Measurements from ENCODE around the gene RAD51B. TPM values are rescaled to one million over a fixed set of nuclear protein-coding genes. Genes with fewer than 3 reads are reported as not detected.
A peak's percentile ranks its signal among the peaks of the same experiment; 100 is the strongest.

Gene RAD51B
- total RNA-seq, 4 donors from 2014 or later, result 14.0 to 16.4 (median 14.8) TPM

GRCh38 chr14:68103853-68104252, 284.3 kb downstream of the RAD51B start:
- no peaks in the 10 kb centered on the region for H3K9me3 ChIP-seq
- 45 to 57% methylated on average over 3 of the region's 3 CpGs for whole genome bisulfite sequencing, 2 donors
- intact Hi-C loops (cut with DNase I), result no loop called here

GRCh38 chr14:68104518-68104917, 284.9 kb downstream of the RAD51B start:
- WGBS, 2 donors, result 31 to 43% methylated on average over 1 of the region's 1 CpG
- peaks cover 22 to 31% of the 10 kb centered on the region in 2 donors for H3K4me1 ChIP-seq
- H3K36me3 ChIP-seq, result no peaks in the 10 kb centered on the region
- H3K9me3 ChIP-seq, result no peaks in the 10 kb centered on the region
- H3K27ac ChIP-seq, result peak overlapping the region; percentile 48 to 67 (median 56)
- H3K27me3 ChIP-seq, result no peaks in the 10 kb centered on the region
- intact Hi-C loops (cut with DNase I), result no loop called here
- no peak for TF ChIP-seq POLR2A (IDR thresholded peaks at IDR 0.05)
- TF ChIP-seq CTCF (IDR thresholded peaks at IDR 0.05), result no peak
- DNase-seq, result no peak
- no peak overlapping the region for H3K4me3 ChIP-seq (replicated peaks in 1 of 3)

More at GRCh38 chr14:68103853-68104252, 284.3 kb downstream of the RAD51B start:
- Histone ChIP-seq H3K27me3 (no peaks in the 10 kb centered on the region), H3K4me1 (peaks cover 26 to 33% of the 10 kb centered on the region in 2 donors), H3K4me3 (replicated peaks in 1 of 3) (no peak overlapping the region), H3K27ac (peak overlapping the region; percentile 48 to 67 (median 56)), H3K36me3 (no peaks in the 10 kb centered on the region)
- TF ChIP-seq CTCF (IDR thresholded peaks at IDR 0.05) (no peak), POLR2A (IDR thresholded peaks at IDR 0.05) (no peak)
- no peak for DNase-seq

- WGBS, 2 donors, result 32 to 70% methylated on average over 2 of the region's 2 CpGs
- intact Hi-C loops (cut with DNase I), result no loop called here
- no peaks in the 10 kb centered on the region for H3K27me3 ChIP-seq
- H3K4me1 ChIP-seq, result peaks cover 22 to 31% of the 10 kb centered on the region in 2 donors
- H3K36me3 ChIP-seq, result no peaks in the 10 kb centered on the region
- no peaks in the 10 kb centered on the region for H3K9me3 ChIP-seq
- TF ChIP-seq CTCF (IDR thresholded peaks at IDR 0.05), result no peak
- TF ChIP-seq POLR2A (IDR thresholded peaks at IDR 0.05), result no peak
- H3K4me3 ChIP-seq (replicated peaks in 1 of 3), result no peak overlapping the region
- H3K27ac ChIP-seq, result peak overlapping the region in 2 of 3 donors; percentile 8 to 48
- DNase-seq, result no peak
Observed at GRCh38 chr14:68105816-68106215, 286.2 kb downstream of the RAD51B start.

GRCh38 chr14:68106456-68106855, 286.9 kb downstream of the RAD51B start:
- TF ChIP-seq POLR2A (IDR thresholded peaks at IDR 0.05) (no peak), CTCF (IDR thresholded peaks at IDR 0.05) (no peak)
- H3K4me3 ChIP-seq (replicated peaks in 1 of 3), result no peak overlapping the region
- H3K9me3 ChIP-seq, result no peaks in the 10 kb centered on the region
- no peaks in the 10 kb centered on the region for H3K27me3 ChIP-seq
- no peak overlapping the region for H3K27ac ChIP-seq
- 72 to 89% methylated on average over 1 of the region's 1 CpG for WGBS, 2 donors
- DNase-seq, result no peak
- peaks cover 22 to 36% of the 10 kb centered on the region in 2 donors for H3K4me1 ChIP-seq
- H3K36me3 ChIP-seq, result no peaks in the 10 kb centered on the region
- intact Hi-C loops (cut with DNase I), result no loop called here

- Histone ChIP-seq H3K9me3 (no peaks in the 10 kb centered on the region), H3K27me3 (no peaks in the 10 kb centered on the region), H3K36me3 (no peaks in the 10 kb centered on the region), H3K4me3 (replicated peaks in 1 of 3) (no peak overlapping the region), H3K27ac (no peak overlapping the region), H3K4me1 (peaks cover 22 to 37% of the 10 kb centered on the region in 2 donors)
- no peak for TF ChIP-seq CTCF (IDR thresholded peaks at IDR 0.05)
- TF ChIP-seq POLR2A (IDR thresholded peaks at IDR 0.05), result no peak
- intact Hi-C loops (cut with DNase I), result no loop called here
- DNase-seq, result no peak
- 91 to 96% methylated on average over 2 of the region's 2 CpGs for WGBS, 2 donors
Observed at GRCh38 chr14:68106905-68107304, 287.3 kb downstream of the RAD51B start.

Data from thyroid gland (tissue), 4 donors.